ENCODE measurements around the gene PRSS53. TPM values are rescaled to one million over a fixed set of nuclear protein-coding genes. Genes with fewer than 3 reads are reported as not detected.
"Not testable (repeated sequence)": the region's sequence is repeated elsewhere in the genome, so short reads cannot be mapped to it uniquely, and the experiment has no call there.

PRSS53 gene
- total RNA-seq (2022) (4.6 and 7.0 TPM in 2 replicates), Bru-seq, nascent RNA (percentile 43 among the genes with signal in this experiment), BruChase-seq, experiment 1, labeled RNA remaining after a 6-hour chase (percentile 56 among the genes with signal in this experiment), BruChase-seq, experiment 2, labeled RNA remaining after a 2-hour chase (percentile 60 among the genes with signal in this experiment)
- long read RNA-seq: 0 reads

DNA sequence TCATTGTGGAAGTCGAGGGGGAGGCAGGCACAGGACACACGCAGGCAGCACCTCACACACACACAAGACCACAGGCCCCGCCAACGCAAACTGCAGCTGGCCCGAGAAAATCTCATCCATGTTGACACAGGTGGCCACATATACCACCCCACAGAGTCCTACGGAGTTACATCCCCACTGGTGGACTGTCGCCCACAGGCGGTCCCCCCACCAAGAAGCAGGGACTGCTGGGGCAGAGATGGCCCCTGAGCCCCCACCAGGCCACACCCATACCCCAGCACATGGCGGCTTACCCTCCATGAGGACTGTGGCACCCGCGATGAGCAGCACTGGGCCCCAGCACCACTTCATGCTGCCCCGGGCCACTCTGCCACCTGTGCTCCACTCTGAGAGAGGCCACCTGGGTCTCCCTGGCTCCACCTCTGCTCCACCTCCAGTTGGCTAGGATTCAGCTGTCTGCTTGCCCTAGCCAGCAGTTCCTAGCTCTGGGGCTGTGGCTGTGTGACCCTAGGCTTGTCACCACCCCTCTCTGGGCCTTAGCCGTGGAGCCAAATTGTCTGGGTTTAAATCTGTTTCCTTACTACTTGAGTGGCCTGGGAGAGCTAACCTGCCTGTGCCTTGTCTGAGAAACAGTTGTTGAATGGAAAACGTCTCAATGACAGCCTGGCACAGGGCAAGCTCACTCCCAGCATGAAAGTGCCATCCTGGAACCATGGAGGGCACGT, at the start of gene PRSS53:
Gene PRSS53, minus strand, starts transcription at position 485 of the 725 bp plus-strand sequence. Its CDS starts 134 bp downstream, at position 351.
- Mint-ChIP-seq H3K4me3 (ENCODE audit: low read depth, unreplicated experiment) (no peak within 1 kb of the TSS), H3K9me3 (ENCODE audit: low read depth, unreplicated experiment) (no peaks in the 10 kb centered on the region), H3K27ac (ENCODE audit: unreplicated experiment) (no peak within 1 kb of the TSS), H3K36me3 (ENCODE audit: insufficient read depth, unreplicated experiment) (peaks cover 24% of the 10 kb centered on the region), H3K27me3 (ENCODE audit: unreplicated experiment) (no peaks in the 10 kb centered on the region), H3K4me1 (ENCODE audit: low read depth, unreplicated experiment) (no peaks in the 10 kb centered on the region)
- no peak for DNase-seq
- TF ChIP-seq, protein P1, sequence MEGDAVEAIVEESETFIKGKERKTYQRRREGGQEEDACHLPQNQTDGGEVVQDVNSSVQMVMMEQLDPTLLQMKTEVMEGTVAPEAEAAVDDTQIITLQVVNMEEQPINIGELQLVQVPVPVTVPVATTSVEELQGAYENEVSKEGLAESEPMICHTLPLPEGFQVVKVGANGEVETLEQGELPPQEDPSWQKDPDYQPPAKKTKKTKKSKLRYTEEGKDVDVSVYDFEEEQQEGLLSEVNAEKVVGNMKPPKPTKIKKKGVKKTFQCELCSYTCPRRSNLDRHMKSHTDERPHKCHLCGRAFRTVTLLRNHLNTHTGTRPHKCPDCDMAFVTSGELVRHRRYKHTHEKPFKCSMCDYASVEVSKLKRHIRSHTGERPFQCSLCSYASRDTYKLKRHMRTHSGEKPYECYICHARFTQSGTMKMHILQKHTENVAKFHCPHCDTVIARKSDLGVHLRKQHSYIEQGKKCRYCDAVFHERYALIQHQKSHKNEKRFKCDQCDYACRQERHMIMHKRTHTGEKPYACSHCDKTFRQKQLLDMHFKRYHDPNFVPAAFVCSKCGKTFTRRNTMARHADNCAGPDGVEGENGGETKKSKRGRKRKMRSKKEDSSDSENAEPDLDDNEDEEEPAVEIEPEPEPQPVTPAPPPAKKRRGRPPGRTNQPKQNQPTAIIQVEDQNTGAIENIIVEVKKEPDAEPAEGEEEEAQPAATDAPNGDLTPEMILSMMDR (IDR thresholded peaks at IDR 0.05; ENCODE audit: unreplicated experiment): no peak
- intact Hi-C loops (cut with micrococcal nuclease; ENCODE audit: unreplicated experiment): no loop called here
- BruUV-seq (replicated peaks): no TSS peak
- CTCF ChIA-PET: interaction anchor here (0.6 kb wide), 1 partner anchor 13 kb away, joined by 3 read pairs; no protein-coding TSS in a partner anchor

DNA sequence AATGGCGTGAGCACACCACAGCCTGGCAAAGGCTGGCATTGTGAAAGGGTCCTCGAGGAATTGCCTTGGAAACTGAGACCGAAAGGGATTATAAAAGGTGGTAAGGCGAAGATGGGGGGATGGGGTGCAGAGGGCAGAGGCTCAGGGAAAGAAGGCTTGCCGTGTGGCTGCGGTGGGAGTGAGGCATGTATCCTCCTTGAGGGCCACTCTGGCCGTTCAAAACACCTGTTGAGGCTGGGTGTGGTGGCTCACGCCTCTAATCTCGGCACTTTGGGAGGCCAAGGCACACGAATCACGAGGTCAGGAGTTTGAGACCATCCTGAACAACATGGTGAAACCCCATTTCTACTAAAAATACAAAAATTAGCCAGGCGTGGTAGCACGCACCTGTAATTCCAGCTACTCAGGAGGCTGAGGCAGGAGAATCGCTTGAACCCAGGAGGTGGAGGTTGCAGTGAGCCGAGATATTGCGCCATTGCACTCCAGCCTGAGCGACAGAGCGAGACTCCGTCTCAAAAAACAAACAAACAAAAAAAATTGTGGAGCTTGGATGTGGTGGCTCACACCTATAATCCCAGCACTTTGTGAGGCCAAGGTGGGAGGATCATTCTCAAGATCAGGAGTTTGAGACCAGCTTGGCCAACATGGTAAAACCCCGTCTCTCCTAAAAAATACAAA, 48.2 kb upstream of the PRSS53 start:
- H3K36me3 Mint-ChIP-seq (ENCODE audit: insufficient read depth, unreplicated experiment): peaks cover 69% of the 10 kb centered on the region
- intact Hi-C loops (cut with micrococcal nuclease; ENCODE audit: unreplicated experiment); H3K4me3 Mint-ChIP-seq (ENCODE audit: low read depth, unreplicated experiment); CTCF ChIA-PET; BruUV-seq (replicated peaks); H3K27ac Mint-ChIP-seq (ENCODE audit: unreplicated experiment); DNase-seq; H3K9me3 Mint-ChIP-seq (ENCODE audit: low read depth, unreplicated experiment); H3K27me3 Mint-ChIP-seq (ENCODE audit: unreplicated experiment): not testable (repeated sequence)
- H3K4me1 Mint-ChIP-seq (ENCODE audit: low read depth, unreplicated experiment): peaks cover 76% of the 10 kb centered on the region

DNA sequence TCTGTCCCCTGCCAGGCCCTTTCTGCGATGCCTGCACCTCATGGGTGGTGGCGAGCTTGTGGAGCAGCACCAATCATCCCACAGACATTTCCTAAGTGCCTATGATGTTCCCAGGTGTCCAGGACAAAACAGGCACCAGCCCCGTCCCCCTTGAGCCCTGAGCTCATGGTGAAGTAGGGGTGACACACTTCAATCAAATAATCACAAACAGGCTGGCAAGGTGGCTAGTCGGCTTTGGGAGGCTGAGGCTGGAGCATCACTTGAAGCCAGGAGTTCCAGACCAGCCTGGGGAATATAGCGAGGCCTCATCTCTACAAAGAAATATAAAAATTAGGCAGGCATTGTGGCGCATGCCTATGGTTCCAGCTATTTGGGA, 47.5 kb upstream of the PRSS53 start:
- no peaks in the 10 kb centered on the region for H3K9me3 Mint-ChIP-seq (ENCODE audit: low read depth, unreplicated experiment)
- TF ChIP-seq, protein P1 (IDR thresholded peaks at IDR 0.05; ENCODE audit: unreplicated experiment): no peak
- peak overlapping the region; percentile 6 for H3K27ac Mint-ChIP-seq (ENCODE audit: unreplicated experiment)
- intact Hi-C loops (cut with micrococcal nuclease; ENCODE audit: unreplicated experiment): no loop called here
- H3K4me1 Mint-ChIP-seq (ENCODE audit: low read depth, unreplicated experiment): peaks cover 74% of the 10 kb centered on the region
- BruUV-seq (replicated peaks): no TSS peak
- peak overlapping the region; percentile 93 for H3K4me3 Mint-ChIP-seq (ENCODE audit: low read depth, unreplicated experiment)
- peaks cover 69% of the 10 kb centered on the region for H3K36me3 Mint-ChIP-seq (ENCODE audit: insufficient read depth, unreplicated experiment)
- CTCF ChIA-PET: interaction anchor here (1.0 to 3.8 kb wide), 2 partner anchors 19 to 43 kb away, joined by 3 to 18 read pairs; partner anchors contain the start of gene KAT8
- no peaks in the 10 kb centered on the region for H3K27me3 Mint-ChIP-seq (ENCODE audit: unreplicated experiment)
- no peak for DNase-seq

DNA sequence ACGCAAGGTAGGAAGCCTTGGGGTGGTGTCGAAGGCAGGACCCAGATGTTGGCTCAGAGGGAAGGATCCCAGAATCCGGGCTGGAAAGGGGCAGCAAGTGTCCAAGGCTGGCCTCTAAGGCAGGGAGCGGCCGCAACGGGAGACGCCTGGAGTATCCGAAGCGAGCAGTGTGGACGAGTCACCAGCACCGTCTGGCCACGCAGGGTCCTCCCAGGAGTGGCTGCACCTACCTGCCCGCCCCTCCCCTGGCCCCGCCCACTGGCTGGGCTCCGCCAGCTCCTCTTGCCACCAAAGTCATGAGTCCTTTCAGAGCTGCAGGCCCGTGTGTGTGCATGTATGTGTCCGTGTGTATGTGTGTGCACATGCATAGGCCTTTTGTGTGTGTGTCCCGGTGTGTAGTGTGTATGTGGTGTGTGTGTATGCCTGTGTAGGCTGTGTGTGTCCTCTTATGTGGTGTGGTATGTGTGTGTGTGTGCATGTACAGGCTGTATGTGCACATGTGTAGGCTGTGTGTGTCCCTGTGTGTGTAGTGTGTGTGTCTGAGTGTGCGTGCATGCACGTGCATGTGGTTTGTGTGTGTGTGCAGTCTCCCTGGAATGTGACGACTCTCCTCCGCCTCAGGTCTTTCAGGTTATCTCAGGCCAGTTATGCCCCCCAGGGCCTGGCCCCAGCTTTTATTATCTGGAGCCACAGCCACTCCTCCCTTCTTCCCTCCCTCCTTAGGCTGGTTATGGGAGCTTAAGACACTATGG, 47.0 kb upstream of the PRSS53 start, which contains the start of gene PRSS8:
Gene PRSS8, minus strand, starts transcription at position 193 of the 752 bp plus-strand sequence. CDS start 229 bp downstream, outside the sequence.
- H3K27ac Mint-ChIP-seq (ENCODE audit: unreplicated experiment): peak within 1 kb of the TSS; percentile 6
- H3K4me1 Mint-ChIP-seq (ENCODE audit: low read depth, unreplicated experiment): peaks cover 74% of the 10 kb centered on the region
- H3K36me3 Mint-ChIP-seq (ENCODE audit: insufficient read depth, unreplicated experiment): peaks cover 72% of the 10 kb centered on the region
- no TSS peak for BruUV-seq (replicated peaks)
- CTCF ChIA-PET: interaction anchor here (0.6 to 3.8 kb wide), 5 partner anchors 18 to 186 kb away, joined by 3 to 18 read pairs (median 3); partner anchors contain the start of genes HSD3B7 and KAT8
- peak within 1 kb of the TSS; percentile 93 for H3K4me3 Mint-ChIP-seq (ENCODE audit: low read depth, unreplicated experiment)
- H3K27me3 Mint-ChIP-seq (ENCODE audit: unreplicated experiment): no peaks in the 10 kb centered on the region
- no peaks in the 10 kb centered on the region for H3K9me3 Mint-ChIP-seq (ENCODE audit: low read depth, unreplicated experiment)
- TF ChIP-seq, protein P1 (IDR thresholded peaks at IDR 0.05; ENCODE audit: unreplicated experiment): no peak
- intact Hi-C loops (cut with micrococcal nuclease; ENCODE audit: unreplicated experiment): loop anchor here (2.0 kb wide), 1 partner anchor 19 kb away; the partner anchor contains the start of gene KAT8
- peak; percentile 91 for DNase-seq

Measured in Calu3 (cell line).